Measurements from ENCODE around the gene DEDD. TPM values are rescaled to one million over a fixed set of nuclear protein-coding genes. Genes with fewer than 3 reads are reported as not detected.
A peak's percentile ranks its signal among the peaks of the same experiment; 100 is the strongest.

Gene DEDD
- total RNA-seq, 1 donor, result 27.2 TPM

DNA sequence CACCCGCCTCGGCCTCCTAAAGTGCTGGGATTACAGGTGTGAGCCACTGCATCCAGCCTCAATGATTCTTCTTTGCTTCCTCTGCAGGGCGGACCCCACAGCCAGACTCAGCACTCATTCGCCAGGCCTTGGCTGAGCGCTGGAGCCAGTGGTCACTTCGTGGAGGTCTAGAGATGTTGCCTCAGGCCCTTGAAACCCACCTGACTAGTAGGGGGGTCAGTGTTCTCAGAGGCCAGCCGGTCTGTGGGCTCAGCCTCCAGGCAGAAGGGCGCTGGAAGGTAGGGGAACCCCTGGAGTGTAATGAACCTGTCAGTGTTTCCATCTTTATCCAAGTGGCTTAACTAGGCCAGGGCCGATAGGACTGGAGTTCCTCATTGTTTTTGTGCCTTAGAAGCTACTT is 36.4 kb upstream of the DEDD start:
- peaks cover 24% of the 10 kb centered on the region for H3K4me1 ChIP-seq (ENCODE audit: insufficient read depth, low read length)
- H3K27me3 ChIP-seq (ENCODE audit: insufficient read depth, low read length), result no peaks in the 10 kb centered on the region

DNA sequence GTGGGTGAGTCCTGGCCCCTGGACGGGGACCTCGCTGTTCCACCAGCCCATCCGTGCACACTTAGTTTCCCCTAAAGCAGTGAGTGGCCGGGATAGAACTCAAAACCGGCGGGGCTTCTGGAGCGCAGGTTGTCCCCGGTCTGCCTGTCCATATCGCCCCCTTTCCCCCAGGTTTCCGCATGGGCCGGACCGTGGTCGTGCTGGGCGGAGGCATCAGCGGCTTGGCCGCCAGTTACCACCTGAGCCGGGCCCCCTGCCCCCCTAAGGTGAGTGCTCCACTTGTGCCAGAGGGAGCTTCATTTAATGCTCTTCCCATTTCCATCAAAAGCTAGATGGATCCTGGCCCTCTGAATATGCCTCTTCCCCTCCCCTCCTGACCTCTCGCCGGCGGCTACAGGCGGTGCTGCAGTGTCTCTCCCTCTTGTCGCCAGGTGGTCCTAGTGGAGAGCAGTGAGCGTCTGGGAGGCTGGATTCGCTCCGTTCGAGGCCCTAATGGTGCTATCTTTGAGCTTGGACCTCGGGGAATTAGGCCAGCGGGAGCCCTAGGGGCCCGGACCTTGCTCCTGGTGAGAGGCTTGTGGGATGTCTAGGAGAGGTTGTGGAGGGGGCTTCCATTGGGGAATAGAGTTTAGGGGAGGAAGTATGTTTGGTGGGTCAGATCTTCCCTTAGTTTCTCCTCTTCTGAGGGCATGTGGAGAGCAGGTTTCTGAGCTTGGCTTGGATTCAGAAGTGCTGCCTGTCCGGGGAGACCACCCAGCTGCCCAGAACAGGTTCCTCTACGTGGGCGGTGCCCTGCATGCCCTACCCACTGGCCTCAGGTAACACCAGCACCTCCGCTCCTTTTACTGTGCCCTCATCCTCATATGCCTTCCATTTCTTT is 34.4 kb upstream of the DEDD start:
- H3K27me3 ChIP-seq (ENCODE audit: insufficient read depth, low read length), result no peaks in the 10 kb centered on the region
- H3K4me1 ChIP-seq (ENCODE audit: insufficient read depth, low read length), result peaks cover 24% of the 10 kb centered on the region
- H3K4me3 ChIP-seq (ENCODE audit: low read length), result peak overlapping the region; percentile 55
- H3K9me3 ChIP-seq (ENCODE audit: low read depth, low read length), result no peaks in the 10 kb centered on the region

More for the DNA sequence above, 36.4 kb upstream of the DEDD start:
- H3K4me3 ChIP-seq (ENCODE audit: low read length), result no peak overlapping the region
- no peaks in the 10 kb centered on the region for H3K9me3 ChIP-seq (ENCODE audit: low read depth, low read length)

DNA sequence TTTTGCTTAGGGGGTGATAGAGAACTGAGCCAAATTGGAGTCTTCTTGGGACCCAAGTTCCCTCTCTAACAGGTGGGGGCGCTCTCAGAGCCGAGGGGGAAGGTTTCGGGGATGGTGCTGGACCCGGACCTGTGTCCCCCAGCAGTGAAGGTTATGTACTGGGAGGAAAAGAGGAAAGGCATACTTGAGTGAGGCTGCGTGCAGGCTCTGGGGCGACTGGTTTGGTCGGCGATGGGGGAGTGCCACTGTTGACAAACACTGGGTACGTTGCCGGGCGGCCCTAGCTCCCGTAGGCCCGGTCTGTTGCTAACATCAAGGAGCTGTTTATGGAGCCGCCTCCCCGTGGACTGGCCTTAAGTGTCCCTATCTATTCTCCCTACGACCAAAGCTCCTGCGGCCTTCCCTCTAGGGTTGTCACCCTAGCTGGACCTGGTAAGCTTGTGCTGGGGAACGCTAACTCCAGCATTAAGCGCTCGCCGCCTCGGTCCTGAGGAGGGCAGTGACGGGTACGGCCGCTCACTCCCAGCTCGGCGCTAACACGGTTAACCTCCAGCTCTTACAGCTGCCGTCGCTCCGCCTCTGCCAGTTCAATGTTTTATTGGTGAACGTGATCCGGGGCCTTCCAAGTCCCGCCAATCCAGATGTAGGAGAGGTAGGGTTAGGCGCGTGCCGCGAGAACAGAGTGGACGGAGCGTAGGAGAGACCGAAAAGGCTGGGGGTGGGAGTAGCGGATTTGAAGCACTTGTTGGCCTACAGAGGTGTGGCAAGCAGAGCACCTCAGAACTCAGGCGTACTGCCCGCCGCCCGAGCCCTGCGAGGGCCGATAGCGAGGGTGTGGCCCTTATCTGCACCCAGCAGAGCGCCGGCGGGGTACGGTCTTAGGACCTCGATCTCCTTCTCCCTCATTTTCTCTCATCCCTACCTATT is 33.5 kb upstream of the DEDD start, which contains the start of gene PPOX:
PPOX (plus strand) TSS at position 685 of the 927 bp plus-strand sequence. CDS start 422 bp downstream, outside the sequence.
- Histone ChIP-seq H3K4me1 (ENCODE audit: insufficient read depth, low read length) (peaks cover 27% of the 10 kb centered on the region), H3K4me3 (ENCODE audit: low read length) (peak within 1 kb of the TSS; percentile 55)

DNA sequence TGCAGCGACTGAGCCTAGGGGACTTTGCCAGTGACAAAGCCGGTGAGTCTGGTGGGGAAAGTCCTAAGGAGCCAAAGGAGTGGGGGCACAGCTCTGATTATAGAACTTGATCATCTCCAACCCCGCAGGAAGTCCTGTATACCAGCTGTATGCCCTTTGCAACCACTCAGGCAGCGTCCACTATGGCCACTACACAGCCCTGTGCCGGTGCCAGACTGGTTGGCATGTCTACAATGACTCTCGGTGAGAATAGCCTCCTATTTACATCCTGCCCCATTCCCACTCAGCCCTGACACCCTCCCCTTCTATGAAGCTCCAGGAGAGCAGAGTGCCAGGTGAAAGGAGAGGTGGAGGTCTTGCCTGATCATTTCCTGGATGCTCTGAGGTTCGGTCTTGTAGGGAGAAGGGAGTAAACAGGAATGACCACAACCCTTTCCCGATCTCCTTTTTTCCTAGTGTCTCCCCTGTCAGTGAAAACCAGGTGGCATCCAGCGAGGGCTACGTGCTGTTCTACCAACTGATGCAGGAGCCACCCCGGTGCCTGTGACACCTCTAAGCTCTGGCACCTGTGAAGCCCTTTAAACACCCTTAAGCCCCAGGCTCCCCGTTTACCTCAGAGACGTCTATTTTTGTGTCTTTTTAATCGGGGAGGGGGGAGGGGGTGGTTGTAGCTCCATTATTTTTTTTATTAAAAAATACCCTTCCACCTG is 32.6 kb upstream of the DEDD start:
- Histone ChIP-seq H3K27me3 (ENCODE audit: insufficient read depth, low read length) (no peaks in the 10 kb centered on the region), H3K4me3 (ENCODE audit: low read length) (peak overlapping the region; percentile 55), H3K9me3 (ENCODE audit: low read depth, low read length) (no peaks in the 10 kb centered on the region), H3K4me1 (ENCODE audit: insufficient read depth, low read length) (peaks cover 37% of the 10 kb centered on the region)

More for the DNA sequence above, 33.5 kb upstream of the DEDD start, which contains the start of gene PPOX:
- H3K27me3 ChIP-seq (ENCODE audit: insufficient read depth, low read length), result no peaks in the 10 kb centered on the region
- no peaks in the 10 kb centered on the region for H3K9me3 ChIP-seq (ENCODE audit: low read depth, low read length)

DNA sequence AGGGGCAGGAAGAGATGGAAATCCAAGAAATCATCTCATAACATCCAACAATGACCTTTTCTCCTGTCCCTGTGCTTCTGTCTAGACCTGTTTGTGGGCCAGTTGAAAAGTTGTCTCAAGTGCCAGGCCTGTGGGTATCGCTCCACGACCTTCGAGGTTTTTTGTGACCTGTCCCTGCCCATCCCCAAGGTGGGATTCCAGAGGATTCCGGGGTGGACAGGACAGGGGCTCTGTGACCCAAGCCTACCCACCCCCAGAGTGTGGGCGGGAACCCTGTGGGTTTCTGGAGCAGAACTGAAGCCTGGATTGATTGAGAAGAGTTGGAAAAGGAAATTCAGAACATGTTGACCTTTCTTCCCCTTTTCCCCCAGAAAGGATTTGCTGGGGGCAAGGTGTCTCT is 31.3 kb upstream of the DEDD start:
- H3K4me1 ChIP-seq (ENCODE audit: insufficient read depth, low read length), result peaks cover 45% of the 10 kb centered on the region
- no peaks in the 10 kb centered on the region for H3K9me3 ChIP-seq (ENCODE audit: low read depth, low read length)
- H3K4me3 ChIP-seq (ENCODE audit: low read length), result no peak overlapping the region
- H3K27me3 ChIP-seq (ENCODE audit: insufficient read depth, low read length), result no peaks in the 10 kb centered on the region

DNA sequence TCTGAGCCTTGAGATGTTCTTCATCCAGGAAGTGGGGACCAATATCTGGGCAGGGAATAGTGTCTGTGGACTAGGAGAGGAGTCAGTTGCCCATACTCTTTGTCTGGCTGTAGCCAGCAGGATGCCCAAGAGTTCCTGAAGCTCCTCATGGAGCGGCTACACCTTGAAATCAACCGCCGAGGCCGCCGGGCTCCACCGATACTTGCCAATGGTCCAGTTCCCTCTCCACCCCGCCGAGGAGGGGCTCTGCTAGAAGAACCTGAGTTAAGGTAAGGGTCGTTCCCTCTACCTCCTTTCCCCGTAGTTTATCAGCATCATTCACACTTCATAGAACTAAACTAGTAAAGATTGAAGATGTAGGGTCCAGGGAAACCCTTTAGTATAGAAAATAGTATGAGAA is 30.3 kb upstream of the DEDD start:
- Histone ChIP-seq H3K9me3 (ENCODE audit: low read depth, low read length) (no peaks in the 10 kb centered on the region), H3K4me1 (ENCODE audit: insufficient read depth, low read length) (peaks cover 48% of the 10 kb centered on the region)

DNA sequence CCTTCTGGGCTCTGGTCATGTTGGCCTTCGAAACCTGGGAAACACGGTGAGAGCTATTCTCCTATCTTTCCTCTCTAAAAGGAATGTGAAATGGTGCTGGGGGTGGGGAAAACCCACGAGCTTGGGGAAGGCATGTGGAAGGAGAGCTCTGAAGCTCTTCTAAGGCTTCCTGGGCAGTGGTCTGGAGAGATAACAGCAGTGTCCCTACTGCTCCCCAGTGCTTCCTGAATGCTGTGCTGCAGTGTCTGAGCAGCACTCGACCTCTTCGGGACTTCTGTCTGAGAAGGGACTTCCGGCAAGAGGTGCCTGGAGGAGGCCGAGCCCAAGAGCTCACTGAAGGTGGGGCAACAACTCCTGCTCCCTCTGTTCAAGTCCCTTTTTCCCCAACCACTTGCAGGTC is 29.6 kb upstream of the DEDD start:
- no peaks in the 10 kb centered on the region for H3K27me3 ChIP-seq (ENCODE audit: insufficient read depth, low read length)
- H3K4me3 ChIP-seq (ENCODE audit: low read length), result no peak overlapping the region
- H3K9me3 ChIP-seq (ENCODE audit: low read depth, low read length), result no peaks in the 10 kb centered on the region
- H3K4me1 ChIP-seq (ENCODE audit: insufficient read depth, low read length), result peaks cover 40% of the 10 kb centered on the region

More for the DNA sequence above, 30.3 kb upstream of the DEDD start:
- no peaks in the 10 kb centered on the region for H3K27me3 ChIP-seq (ENCODE audit: insufficient read depth, low read length)
- H3K4me3 ChIP-seq (ENCODE audit: low read length), result no peak overlapping the region

DNA sequence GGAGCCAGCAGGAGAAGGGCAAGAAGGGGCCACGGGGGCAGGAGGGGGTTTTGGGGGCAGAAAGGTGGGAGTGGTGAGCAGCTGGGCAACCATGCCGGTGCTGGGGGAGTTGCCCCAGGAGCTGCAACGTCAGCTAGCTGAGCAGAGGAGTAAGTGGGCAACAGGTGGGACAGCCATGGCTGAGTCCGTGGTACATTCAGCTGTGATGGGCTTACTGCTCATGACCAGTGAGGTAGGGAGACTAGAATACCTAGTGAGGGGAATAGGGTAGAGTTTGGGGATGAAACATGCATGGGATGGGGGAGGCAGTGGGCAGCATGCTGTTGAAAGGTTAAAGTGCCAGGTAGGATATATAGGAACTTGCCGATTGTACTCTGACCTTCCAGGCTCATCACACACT is 29.2 kb upstream of the DEDD start:
- Histone ChIP-seq H3K9me3 (ENCODE audit: low read depth, low read length) (no peaks in the 10 kb centered on the region), H3K4me1 (ENCODE audit: insufficient read depth, low read length) (peaks cover 36% of the 10 kb centered on the region), H3K27me3 (ENCODE audit: insufficient read depth, low read length) (no peaks in the 10 kb centered on the region), H3K4me3 (ENCODE audit: low read length) (no peak overlapping the region)

DNA sequence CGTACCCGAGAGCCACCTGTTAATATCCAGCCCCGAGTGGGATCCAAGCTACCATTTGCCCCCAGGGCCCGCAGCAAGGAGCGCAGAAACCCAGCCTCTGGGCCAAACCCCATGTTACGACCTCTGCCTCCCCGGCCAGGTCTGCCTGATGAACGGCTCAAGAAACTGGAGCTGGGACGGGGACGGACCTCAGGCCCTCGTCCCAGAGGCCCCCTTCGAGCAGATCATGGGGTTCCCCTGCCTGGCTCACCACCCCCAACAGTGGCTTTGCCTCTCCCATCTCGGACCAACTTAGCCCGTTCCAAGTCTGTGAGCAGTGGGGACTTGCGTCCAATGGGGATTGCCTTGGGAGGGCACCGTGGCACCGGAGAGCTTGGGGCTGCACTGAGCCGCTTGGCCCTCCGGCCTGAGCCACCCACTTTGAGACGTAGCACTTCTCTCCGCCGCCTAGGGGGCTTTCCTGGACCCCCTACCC is 28.2 kb upstream of the DEDD start:
- H3K9me3 ChIP-seq (ENCODE audit: low read depth, low read length), result no peaks in the 10 kb centered on the region
- peaks cover 33% of the 10 kb centered on the region for H3K4me1 ChIP-seq (ENCODE audit: insufficient read depth, low read length)
- H3K27me3 ChIP-seq (ENCODE audit: insufficient read depth, low read length), result no peaks in the 10 kb centered on the region
- H3K4me3 ChIP-seq (ENCODE audit: low read length), result no peak overlapping the region

DNA sequence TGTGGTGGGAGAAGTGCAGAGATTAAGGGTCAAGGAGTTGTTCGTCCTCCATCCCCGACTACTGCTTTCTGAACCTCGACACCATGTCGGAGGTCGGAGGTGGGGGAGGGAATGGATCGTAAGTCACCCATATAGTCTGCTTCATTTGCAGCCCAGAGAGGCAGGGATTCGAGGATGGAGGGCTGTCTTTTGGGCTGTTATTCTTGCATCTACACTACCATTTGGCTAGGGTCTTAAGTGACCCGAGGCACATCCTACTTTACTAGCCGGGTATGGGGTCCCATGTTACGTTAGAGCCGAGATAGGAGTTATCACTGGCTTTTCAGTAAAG is 27.4 kb upstream of the DEDD start:
- Histone ChIP-seq H3K4me1 (ENCODE audit: insufficient read depth, low read length) (peaks cover 29% of the 10 kb centered on the region), H3K4me3 (ENCODE audit: low read length) (peak overlapping the region; percentile 73), H3K9me3 (ENCODE audit: low read depth, low read length) (no peaks in the 10 kb centered on the region), H3K27me3 (ENCODE audit: insufficient read depth, low read length) (no peaks in the 10 kb centered on the region)

DNA sequence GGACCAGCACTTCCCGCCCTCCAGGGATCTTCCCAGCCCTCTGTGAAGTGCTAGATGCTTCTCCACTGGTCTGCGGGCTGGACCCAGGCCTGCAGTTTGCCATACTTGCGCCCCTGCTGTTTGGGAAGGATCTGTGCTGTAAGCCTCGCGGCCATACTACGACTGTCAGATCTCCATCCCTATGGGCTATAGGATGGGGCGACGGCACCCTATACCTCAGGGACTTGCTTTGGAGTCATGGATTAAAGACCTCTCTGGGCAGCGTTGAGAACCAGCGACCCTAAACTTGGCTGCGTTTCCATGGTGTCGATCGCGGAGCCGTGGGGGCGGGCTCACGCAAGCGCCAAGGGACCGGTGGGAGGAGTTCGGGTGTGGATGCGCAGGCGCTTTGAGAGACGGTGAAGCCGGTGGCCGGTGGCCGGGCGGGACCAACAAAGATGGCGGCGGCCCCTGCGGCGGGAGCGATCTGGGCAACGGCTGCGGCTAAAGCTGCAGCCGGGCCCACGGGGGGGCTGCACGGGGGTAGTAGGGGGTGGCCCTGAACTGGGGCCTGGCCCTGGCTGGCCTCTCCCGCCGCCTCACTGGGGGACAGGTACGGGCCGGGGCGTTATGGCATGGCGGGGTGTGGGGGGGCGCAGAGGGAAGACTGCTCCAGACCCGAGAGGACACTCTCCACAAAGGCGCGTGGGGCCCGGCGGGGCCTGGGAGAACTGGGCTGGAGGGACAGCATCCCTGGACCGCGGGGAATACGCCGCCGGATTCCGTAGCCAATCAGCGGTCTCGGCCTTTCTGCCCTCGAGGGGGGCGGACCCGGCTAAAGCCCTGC is 26.8 kb upstream of the DEDD start, which contains the start of gene USP21:
USP21 (plus strand) TSS at position 414 of the 826 bp plus-strand sequence. CDS start 1,141 bp downstream, outside the sequence.
- Histone ChIP-seq H3K9me3 (ENCODE audit: low read depth, low read length) (no peaks in the 10 kb centered on the region), H3K4me1 (ENCODE audit: insufficient read depth, low read length) (peaks cover 34% of the 10 kb centered on the region), H3K27me3 (ENCODE audit: insufficient read depth, low read length) (no peaks in the 10 kb centered on the region), H3K4me3 (ENCODE audit: low read length) (peak within 1 kb of the TSS; percentile 73)

DNA sequence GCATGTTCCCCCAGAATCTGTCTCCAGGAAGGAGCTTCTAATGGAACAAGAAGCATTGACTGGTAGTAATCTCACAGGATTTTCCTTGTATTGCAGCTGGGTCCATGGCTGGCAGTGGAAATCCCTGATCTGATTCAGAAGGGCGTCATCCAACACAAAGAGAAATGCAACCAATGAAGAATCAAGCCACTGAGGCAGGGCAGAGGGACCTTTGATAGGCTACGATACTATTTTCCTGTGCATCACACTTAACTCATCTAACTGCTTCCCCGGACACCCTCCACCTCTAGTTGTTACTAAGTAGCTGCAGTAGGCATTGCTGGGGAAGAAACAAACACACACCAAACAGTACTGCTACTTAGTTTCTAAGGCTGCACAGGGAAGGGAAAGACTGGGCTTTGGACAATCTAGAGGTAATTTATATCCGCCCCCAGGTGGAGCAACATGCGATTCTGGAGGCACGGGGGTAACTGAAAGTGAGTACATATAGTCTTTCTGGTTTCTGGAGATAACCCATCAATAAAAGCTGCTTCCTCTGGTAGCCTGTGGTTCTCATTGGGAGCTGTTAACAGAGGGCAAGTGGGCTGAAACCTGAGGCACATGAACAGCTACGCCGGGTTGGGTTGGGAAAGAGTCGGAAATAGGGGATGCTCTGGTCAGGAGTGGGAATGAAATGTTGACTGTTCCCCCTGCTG is 26.0 kb upstream of the DEDD start:
- Histone ChIP-seq H3K27me3 (ENCODE audit: insufficient read depth, low read length) (no peaks in the 10 kb centered on the region), H3K4me3 (ENCODE audit: low read length) (no peak overlapping the region), H3K9me3 (ENCODE audit: low read depth, low read length) (no peaks in the 10 kb centered on the region), H3K4me1 (ENCODE audit: insufficient read depth, low read length) (peaks cover 35% of the 10 kb centered on the region)

DNA sequence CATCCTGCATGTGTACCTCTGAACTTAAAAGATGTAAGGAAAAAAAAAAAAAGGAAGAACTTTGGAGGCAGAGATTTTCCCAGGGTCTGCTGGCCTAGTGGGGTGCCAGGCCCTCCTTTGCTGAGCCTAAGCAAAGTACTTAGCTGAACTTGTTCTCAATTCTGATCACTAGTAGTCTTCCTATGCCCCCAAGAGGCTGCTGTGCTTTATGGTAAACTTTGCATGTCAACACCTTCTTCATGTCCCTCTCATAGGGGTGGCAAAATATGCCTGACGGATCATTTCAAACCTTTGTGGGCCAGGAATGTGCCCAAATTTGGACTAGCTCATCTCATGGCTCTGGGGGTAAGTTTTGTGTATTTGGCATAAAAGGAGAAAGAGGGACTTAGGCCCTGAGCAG is 25.4 kb upstream of the DEDD start:
- H3K27me3 ChIP-seq (ENCODE audit: insufficient read depth, low read length), result no peaks in the 10 kb centered on the region
- H3K9me3 ChIP-seq (ENCODE audit: low read depth, low read length), result no peaks in the 10 kb centered on the region
- H3K4me3 ChIP-seq (ENCODE audit: low read length), result no peak overlapping the region
- H3K4me1 ChIP-seq (ENCODE audit: insufficient read depth, low read length), result peaks cover 38% of the 10 kb centered on the region
